H9 (cell line): ENCODE results near the gene RSF1. TPM values are rescaled to one million over a fixed set of nuclear protein-coding genes. Genes with fewer than 3 reads are reported as not detected.

Experiments
- DNase-seq: peaks from one replicate; pipeline ENCODE4 v3.0.0-alpha.2; 2017
- H2AFZ ChIP-seq: one replicate; pipeline ENCODE4 v1.6.1; 2013; ENCODE audit warnings: mild to moderate bottlenecking, low read length, control low read depth, moderate library complexity
- H2AK5ac ChIP-seq: 2 replicates; pipeline ENCODE4 v1.6.1; 2013; ENCODE audit warnings: low read length, control low read depth, mixed read lengths; ENCODE audit not compliant: insufficient read length
- H2BK120ac ChIP-seq: one replicate; pipeline ENCODE4 v1.6.1; 2013; ENCODE audit warnings: low read depth, mild to moderate bottlenecking, low read length, control low read depth, inconsistent platforms; ENCODE audit not compliant: poor library complexity, severe bottlenecking
- H2BK12ac ChIP-seq: 2 replicates; pipeline ENCODE4 v1.6.1; 2013; ENCODE audit warnings: low read length, control low read depth, mixed read lengths, low read depth; ENCODE audit not compliant: insufficient read length
- H2BK15ac ChIP-seq: 2 replicates; pipeline ENCODE4 v1.6.1; 2013; ENCODE audit warnings: low read depth, low read length, control low read depth
- H2BK20ac ChIP-seq: one replicate; pipeline ENCODE4 v1.6.1; 2013; ENCODE audit warnings: low read depth, mild to moderate bottlenecking, low read length, control low read depth, inconsistent platforms; ENCODE audit not compliant: poor library complexity, severe bottlenecking
- H2BK5ac ChIP-seq: 2 replicates; pipeline ENCODE4 v1.6.1; 2013; ENCODE audit warnings: low read length, control low read depth, mixed read lengths; ENCODE audit not compliant: insufficient read length
- H3K14ac ChIP-seq: 2 replicates; pipeline ENCODE4 v1.6.1; 2013; ENCODE audit warnings: low read length, control low read depth; ENCODE audit not compliant: insufficient read depth
- H3K18ac ChIP-seq: 2 replicates; pipeline ENCODE4 v1.6.1; 2013; ENCODE audit warnings: low read depth, mild to moderate bottlenecking, mixed read lengths, low read length, control low read depth; ENCODE audit not compliant: insufficient read length
- H3K23ac ChIP-seq: 2 replicates; pipeline ENCODE4 v1.6.1; 2013; ENCODE audit warnings: low read length, control low read depth, mixed read lengths, low read depth; ENCODE audit not compliant: insufficient read length
- H3K23me2 ChIP-seq: 2 replicates; pipeline ENCODE4 v1.6.1; 2013; ENCODE audit warnings: low read depth, mild to moderate bottlenecking, mixed read lengths, low read length, control low read depth; ENCODE audit not compliant: insufficient read length, poor library complexity, severe bottlenecking
- H3K27ac ChIP-seq: 2 replicates; pipeline ENCODE4 v1.5.1; 2013; ENCODE audit warnings: low read length, control low read depth, mixed read lengths, low read depth; ENCODE audit not compliant: insufficient read length
- H3K27me3 ChIP-seq: 2 replicates; pipeline ENCODE4 v1.6.1; 2013; ENCODE audit warnings: low read length, control low read depth, inconsistent platforms; ENCODE audit not compliant: insufficient read depth
- H3K4ac ChIP-seq: 2 replicates; pipeline ENCODE4 v1.6.1; 2013; ENCODE audit warnings: low read depth, mild to moderate bottlenecking, control low read depth, inconsistent platforms, low read length, moderate library complexity
- H3K4me1 ChIP-seq: 2 replicates; pipeline ENCODE4 v1.6.1; 2013; ENCODE audit warnings: low read length, control low read depth, inconsistent platforms; ENCODE audit not compliant: insufficient read depth
- H3K4me2 ChIP-seq: 2 replicates; pipeline ENCODE4 v1.6.1; 2013; ENCODE audit warnings: low read length, control low read depth, mixed read lengths; ENCODE audit not compliant: insufficient read length, insufficient read depth
- H3K56ac ChIP-seq: 2 replicates; pipeline ENCODE4 v1.6.1; 2013; ENCODE audit warnings: low read depth, mild to moderate bottlenecking, mixed read lengths, low read length, control low read depth; ENCODE audit not compliant: insufficient read length
- H3K79me1 ChIP-seq: 2 replicates; pipeline ENCODE4 v1.6.1; 2013; ENCODE audit warnings: low read depth, mild to moderate bottlenecking, moderate library complexity, low read length, control low read depth, inconsistent platforms; ENCODE audit not compliant: insufficient read depth, poor library complexity, severe bottlenecking
- H3K79me2 ChIP-seq: 2 replicates; pipeline ENCODE4 v1.6.1; 2013; ENCODE audit warnings: low read length, control low read depth, inconsistent platforms; ENCODE audit not compliant: insufficient read depth
- H3K9ac ChIP-seq: 2 replicates; pipeline ENCODE4 v1.6.1; 2013; ENCODE audit warnings: low read length, control low read depth, mixed read lengths; ENCODE audit not compliant: insufficient read length; ENCODE audit errors: extremely low read depth
- H3K9me3 ChIP-seq: one replicate; pipeline ENCODE4 v1.6.1; 2013; ENCODE audit warnings: low read depth, low read length, inconsistent platforms; ENCODE audit not compliant: control insufficient read depth
- H3T11ph ChIP-seq: one replicate; pipeline ENCODE4 v1.6.1; 2013; ENCODE audit warnings: mild to moderate bottlenecking, low read length, control low read depth, inconsistent platforms
- H4K20me1 ChIP-seq: one replicate; pipeline ENCODE4 v1.6.1; 2013; ENCODE audit not compliant: control insufficient read depth, insufficient read length, insufficient read depth
- H4K5ac ChIP-seq: 2 replicates; pipeline ENCODE4 v1.6.1; 2013; ENCODE audit warnings: low read depth, mild to moderate bottlenecking, mixed read lengths, low read length, control low read depth; ENCODE audit not compliant: insufficient read length
- H4K8ac ChIP-seq: replicated peaks from 2 replicates; pipeline ENCODE4 v1.6.1; 2013; ENCODE audit warnings: low read length, control low read depth, mixed read lengths, low read depth; ENCODE audit not compliant: insufficient read length
- H4K91ac ChIP-seq: 2 replicates; pipeline ENCODE4 v1.6.1; 2013; ENCODE audit warnings: low read depth, mild to moderate bottlenecking, moderate library complexity, mixed read lengths, low read length, control low read depth; ENCODE audit not compliant: insufficient read length
- H3K27ac Mint-ChIP-seq, 3 experiments: 2 replicates in 2 of 3; 3 replicates in 1 of 3; pipeline ENCODE4 v1.8.0; 2020 to 2021; ENCODE audit warnings: mixed read lengths in 3 of 3, mild to moderate bottlenecking in 1 of 3, moderate library complexity in 1 of 3
- H3K27me3 Mint-ChIP-seq: 2 replicates; pipeline ENCODE4 v1.8.0; 2021; ENCODE audit warnings: low read depth, mild to moderate bottlenecking, moderate library complexity, mixed read lengths
- H3K36me3 Mint-ChIP-seq, 3 experiments: 2 replicates in 2 of 3; 3 replicates in 1 of 3; pipeline ENCODE4 v1.8.0; 2020 to 2021; ENCODE audit warnings: low read depth in 3 of 3, mixed read lengths in 3 of 3; ENCODE audit not compliant: insufficient read depth in 1 of 3
- H3K4me1 Mint-ChIP-seq, 2 experiments: 2 replicates each; pipeline ENCODE4 v1.8.0; 2020; ENCODE audit warnings: mixed read lengths in 2 of 2
- H3K4me3 Mint-ChIP-seq, 2 experiments: 2 replicates in 1 of 2; 3 replicates in 1 of 2; pipeline ENCODE4 v1.8.0; 2020 to 2021; ENCODE audit warnings: mild to moderate bottlenecking in 2 of 2, mixed read lengths in 2 of 2, moderate library complexity in 1 of 2
- H3K9me3 Mint-ChIP-seq, 2 experiments: 2 replicates in 1 of 2; 3 replicates in 1 of 2; pipeline ENCODE4 v1.8.0; 2020; ENCODE audit warnings: mild to moderate bottlenecking in 2 of 2, mixed read lengths in 2 of 2, moderate library complexity in 1 of 2
- CTCF ChIP-seq: fragments of 200-600 bp; sonication (generic); conservative IDR thresholded peaks from 3 replicates; pipeline ENCODE4 v1.8.0; 2021; ENCODE audit warnings: antibody characterized with exemption, mild to moderate bottlenecking
- WGBS: extraction: QIAGEN DNeasy Blood & Tissue Kit; methylation state at CpG from one replicate; pipeline ENCODE4 v1.1.7; 2013; ENCODE audit warnings: missing lambda C conversion rate, low lambda C conversion rate, mixed read lengths; ENCODE audit not compliant: insufficient read length; ENCODE audit errors: extremely low coverage; 5-methylcytosine and 5-hydroxymethylcytosine counted together
- total RNA-seq: library from RNA; stranded (reverse); gene quantifications from 2 replicates; pipeline ENCODE4 v1.2.1, GENCODE V29; 2021

The RSF1 gene
- total RNA-seq, 1 experiment from 2014 or later, result 82.6 TPM

- Histone ChIP-seq H2BK20ac (no peak overlapping the region), H4K8ac (no peak overlapping the region), H3K27me3 (no peaks in the 10 kb centered on the region), H2AFZ (no peak overlapping the region), H3K4ac (no peak overlapping the region), H2AK5ac (no peak overlapping the region), H3K4me2 (no peak overlapping the region), H2BK120ac (no peak overlapping the region), H3K79me2 (peaks cover 3% of the 10 kb centered on the region), H4K91ac (no peak overlapping the region), H3K9me3 (no peaks in the 10 kb centered on the region), H3K9ac (no peak overlapping the region), H2BK15ac (no peak overlapping the region), H3T11ph (no peak overlapping the region), H4K5ac (no peak overlapping the region), H3K23ac (no peak overlapping the region), H2BK12ac (no peak overlapping the region), H3K56ac (no peak overlapping the region), H3K23me2 (no peaks in the 10 kb centered on the region), H2BK5ac (no peak overlapping the region), H4K20me1 (no peaks in the 10 kb centered on the region), H3K14ac (no peak overlapping the region), H3K27ac (no peak overlapping the region), H3K79me1 (peaks cover 3% of the 10 kb centered on the region), H3K4me1 (peaks cover 13% of the 10 kb centered on the region; the same call in 1 of the 2 replicates), H3K18ac (no peak overlapping the region)
- no peak for DNase-seq
- no peak overlapping the region for H3K4me3 Mint-ChIP-seq
- peak overlapping the region in 2 of 3 experiments; percentile 7 to 64; a peak in 2 of 7 replicates for H3K27ac Mint-ChIP-seq
- no CpG with 5 or more reads among the region's 6 CpGs for WGBS
- H3K27me3 Mint-ChIP-seq, result no peaks in the 10 kb centered on the region; the same call in 1 of the 2 replicates
- H3K9me3 Mint-ChIP-seq, result no peaks in the 10 kb centered on the region
- peaks cover 67 to 77% of the 10 kb centered on the region in 2 experiments for H3K4me1 Mint-ChIP-seq
- no peak for TF ChIP-seq CTCF
- peaks cover 3 to 19% (median 14%) of the 10 kb centered on the region in 3 experiments; a peak in 6 of 7 replicates for H3K36me3 Mint-ChIP-seq
Measured at GRCh38 chr11:77750394-77751156, 69.9 kb downstream of the RSF1 start.
